GM19239 (cell line): Measurements from ENCODE around the gene UQCRC2.
A peak's percentile ranks its signal among the peaks of the same experiment; 100 is the strongest.
"Not testable (repeated sequence)": the region's sequence is repeated elsewhere in the genome, so short reads cannot be mapped to it uniquely, and the experiment has no call there.

Experiments used
- DNase-seq: peaks from one replicate; pipeline ENCODE4 v3.0.0; 2011; ENCODE audit warnings: low spot score; ENCODE audit not compliant: insufficient read length
- FAIRE-seq: peaks from 2 replicates; lab custom pipeline; 2011; peaks lifted over from hg19 to GRCh38; lab: Jason Lieb, UNC

The UQCRC2 gene

GRCh38 chr16:22007509-22008214 lies 54.5 kb downstream of the UQCRC2 start, which contains the start of gene MOSMO:
Gene MOSMO (plus strand): TSS chr16:22008111. CDS start chr16:22008302, 191 bp downstream.
- no peak for FAIRE-seq
- DNase-seq: peak; percentile 85

- DNase-seq: peak; percentile 58
- no peak for FAIRE-seq
Observed at GRCh38 chr16:22008215-22009059, 55.3 kb downstream of the UQCRC2 start.

GRCh38 chr16:22010902-22011301 lies 57.7 kb downstream of the UQCRC2 start:
- no peak for FAIRE-seq

GRCh38 chr16:22012241-22012640 lies 59.1 kb downstream of the UQCRC2 start:
- DNase-seq (no peak), FAIRE-seq (no peak)

More at GRCh38 chr16:22010902-22011301, 57.7 kb downstream of the UQCRC2 start:
- no peak for DNase-seq

GRCh38 chr16:22013486-22013885 lies 60.3 kb downstream of the UQCRC2 start:
- FAIRE-seq: peak; percentile 44

GRCh38 chr16:22014271-22014873 lies 61.2 kb downstream of the UQCRC2 start:
- DNase-seq: no peak
- FAIRE-seq: peak; percentile 89

More at GRCh38 chr16:22013486-22013885, 60.3 kb downstream of the UQCRC2 start:
- no peak for DNase-seq

GRCh38 chr16:22016927-22017326 lies 63.8 kb downstream of the UQCRC2 start:
- no peak for FAIRE-seq
- DNase-seq: no peak

- no peak for FAIRE-seq
Observed at GRCh38 chr16:22018559-22018958, 65.4 kb downstream of the UQCRC2 start.

GRCh38 chr16:22022151-22022550 lies 69.0 kb downstream of the UQCRC2 start:
- FAIRE-seq (no peak), DNase-seq (no peak)

More at GRCh38 chr16:22018559-22018958, 65.4 kb downstream of the UQCRC2 start:
- no peak for DNase-seq

GRCh38 chr16:22023505-22023904 lies 70.3 kb downstream of the UQCRC2 start:
- peak; percentile 31 for FAIRE-seq
- DNase-seq: no peak

- DNase-seq, FAIRE-seq: not testable (repeated sequence)
Observed at GRCh38 chr16:22024785-22025184, 71.6 kb downstream of the UQCRC2 start.

GRCh38 chr16:22027633-22028032 lies 74.5 kb downstream of the UQCRC2 start:
- FAIRE-seq: peak; percentile 37

GRCh38 chr16:22029632-22030031 lies 76.5 kb downstream of the UQCRC2 start:
- FAIRE-seq (no peak), DNase-seq (no peak)

More at GRCh38 chr16:22027633-22028032, 74.5 kb downstream of the UQCRC2 start:
- DNase-seq: no peak

- DNase-seq (no peak), FAIRE-seq (no peak)
Observed at GRCh38 chr16:22030087-22030812, 77.1 kb downstream of the UQCRC2 start.

GRCh38 chr16:22031483-22032083 lies 78.4 kb downstream of the UQCRC2 start:
- DNase-seq (no peak), FAIRE-seq (no peak)
